GM12892 (cell line): ENCODE measurements around the gene NBEA.

Experiments
- POLR2A ChIP-seq: IDR thresholded peaks from 2 replicates; pipeline ENCODE4 v1.6.1; 2011; ENCODE audit warnings: low read depth, low read length, control low read depth
- POLR2AphosphoS5 ChIP-seq: IDR thresholded peaks from 2 replicates; pipeline ENCODE4 v1.6.1; 2011; ENCODE audit warnings: low read depth, low read length, control low read depth
- TAF1 ChIP-seq: IDR thresholded peaks from 2 replicates; pipeline ENCODE4 v1.6.1; 2011; ENCODE audit warnings: low read depth, mild to moderate bottlenecking, control low read depth, low read length, borderline replicate concordance

GRCh38 chr13:35160896-35161295 is 218.8 kb downstream of the NBEA start:
- no peak for TF ChIP-seq POLR2A
- TF ChIP-seq TAF1 = no peak
- TF ChIP-seq POLR2AphosphoS5 = no peak
